NCI-H82 (cell line): ENCODE measurements around the gene CTF1.

Experiments used
- DNase-seq: peaks from one replicate; lab custom pipeline; 2025; lab: John Stamatoyannopoulos, UW

Gene CTF1

DNA sequence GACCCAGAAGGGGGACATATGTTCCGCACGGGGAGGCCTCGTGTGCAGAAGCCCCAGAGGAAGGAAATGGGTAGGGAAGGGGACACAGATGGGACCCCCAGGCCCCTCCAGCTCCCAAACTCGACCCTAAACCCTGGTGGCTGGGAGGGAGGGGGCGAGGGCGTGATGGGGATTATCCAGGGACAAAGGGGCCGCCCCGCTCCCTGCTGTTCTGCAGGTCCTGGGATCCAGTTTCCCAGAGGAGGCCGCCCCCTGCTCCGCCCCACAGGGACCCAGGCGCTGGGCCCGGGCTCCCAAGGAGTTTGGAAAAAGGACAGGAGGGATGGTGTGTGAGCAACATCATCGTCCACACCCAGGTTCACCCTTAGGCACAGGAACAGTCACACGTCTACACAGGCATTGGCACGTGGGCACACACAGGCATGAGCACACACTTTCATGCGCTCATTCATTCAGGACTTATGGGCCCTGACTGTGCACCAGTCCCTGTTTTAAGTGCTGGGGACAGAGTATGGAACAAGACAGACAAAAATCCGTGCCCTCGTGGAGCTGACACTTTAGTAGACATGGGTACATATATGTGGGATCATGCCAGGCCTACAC is 14.1 kb downstream of the CTF1 start:
- no peak for DNase-seq

DNA sequence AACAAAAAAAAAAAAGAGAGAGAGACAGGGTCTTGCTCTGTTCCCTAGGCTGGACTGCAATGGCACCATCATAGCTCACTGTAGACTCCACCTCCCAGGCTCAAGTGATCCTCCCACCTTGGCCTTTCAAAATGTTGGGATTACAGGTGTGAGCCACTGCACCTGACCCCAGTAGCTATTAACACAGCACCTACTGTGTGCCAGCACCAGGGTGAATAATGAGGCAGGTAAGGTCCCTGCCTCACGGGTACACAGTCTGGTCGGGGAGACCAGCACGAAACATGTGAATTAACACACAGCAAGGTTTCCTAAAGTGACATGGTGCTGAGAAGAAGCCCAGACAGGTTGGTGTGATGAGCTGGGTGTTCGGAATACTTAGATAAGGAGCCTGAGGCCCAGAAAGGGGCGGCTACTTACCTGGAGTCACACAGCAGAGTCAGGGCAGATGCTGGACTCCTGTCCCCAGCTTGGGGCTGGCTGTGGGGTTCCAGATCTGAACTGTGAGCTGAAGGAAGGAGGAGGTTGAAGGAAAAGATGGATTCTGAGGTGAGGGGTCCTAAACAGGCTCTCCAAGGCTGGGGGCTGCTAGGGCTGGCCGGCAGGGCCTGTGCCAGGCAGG is 16.5 kb downstream of the CTF1 start:
- no peak for DNase-seq

DNA sequence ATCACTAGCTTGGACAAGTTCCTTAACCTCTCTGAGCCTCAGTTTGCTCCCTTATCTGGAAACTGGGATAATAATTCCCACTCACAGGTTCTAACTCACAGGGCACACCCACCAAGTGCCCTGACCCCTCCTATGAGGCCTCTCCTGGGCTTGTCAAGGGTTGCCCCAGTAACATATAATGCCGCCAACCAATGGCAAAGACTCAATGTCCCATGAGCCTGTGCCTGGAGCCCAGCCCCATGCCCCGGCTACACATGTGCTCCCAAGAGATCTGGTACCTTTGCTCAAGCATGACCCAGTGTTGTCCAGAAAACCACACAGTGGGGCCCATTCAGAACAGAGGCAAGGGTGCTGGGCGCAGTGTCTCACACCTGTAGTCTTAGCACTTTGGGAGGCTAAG is 18.4 kb downstream of the CTF1 start:
- no peak for DNase-seq

DNA sequence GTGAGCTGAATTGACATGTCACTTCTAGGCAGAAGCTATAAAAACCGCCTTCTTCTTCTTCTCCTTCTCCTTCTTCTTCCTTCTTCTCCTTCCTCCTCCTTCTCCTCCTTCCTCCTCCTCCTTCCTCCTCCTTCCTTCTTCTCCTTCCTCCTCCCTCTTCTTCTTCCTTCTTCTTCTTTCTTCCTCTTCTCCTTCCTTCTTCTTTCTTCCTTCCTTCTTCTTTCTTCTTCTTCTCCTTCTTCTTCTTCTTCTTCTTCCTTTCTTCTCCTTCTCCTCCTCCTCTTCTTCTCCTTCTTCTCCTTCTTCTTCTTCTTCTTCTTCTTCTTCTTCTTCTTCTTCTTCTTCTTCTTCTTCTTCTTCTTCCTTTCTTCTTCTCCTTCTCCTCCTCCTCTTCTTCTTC is 22.2 kb downstream of the CTF1 start:
- no peak for DNase-seq

DNA sequence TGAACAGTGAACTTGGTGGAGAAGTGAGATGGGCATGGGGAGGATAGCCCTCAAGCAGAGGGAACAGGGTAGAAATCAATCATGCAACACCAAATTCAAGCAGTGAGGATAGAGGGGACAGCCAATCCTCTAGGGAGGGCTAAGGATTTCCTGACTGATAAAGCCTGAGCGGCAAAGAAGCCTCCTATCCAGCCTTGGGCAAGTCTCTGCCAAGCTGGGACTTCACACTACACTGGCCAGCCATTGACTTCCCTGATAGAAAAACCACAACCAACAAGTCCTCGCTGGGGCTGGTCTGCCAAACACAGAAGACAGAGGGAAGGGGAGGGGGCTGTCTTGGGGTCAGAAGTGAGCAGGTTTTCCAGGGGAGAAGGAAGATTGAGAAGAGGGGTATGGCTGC is 24.5 kb downstream of the CTF1 start:
- DNase-seq: no peak

DNA sequence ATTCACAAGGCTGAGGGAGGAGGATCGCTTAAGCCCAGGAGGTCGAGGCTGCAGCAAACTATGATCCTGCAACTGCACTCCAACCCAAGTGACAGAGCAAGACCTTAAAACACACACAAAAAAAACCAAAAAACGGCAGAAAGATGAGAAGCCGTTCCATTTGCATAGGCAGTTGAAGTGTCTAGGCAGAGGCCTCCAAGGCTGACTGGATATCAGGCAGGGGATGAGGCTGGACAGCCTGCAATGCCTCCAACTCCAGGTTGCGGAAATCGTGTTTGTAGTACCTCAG is 25.0 kb downstream of the CTF1 start:
- no peak for DNase-seq

DNA sequence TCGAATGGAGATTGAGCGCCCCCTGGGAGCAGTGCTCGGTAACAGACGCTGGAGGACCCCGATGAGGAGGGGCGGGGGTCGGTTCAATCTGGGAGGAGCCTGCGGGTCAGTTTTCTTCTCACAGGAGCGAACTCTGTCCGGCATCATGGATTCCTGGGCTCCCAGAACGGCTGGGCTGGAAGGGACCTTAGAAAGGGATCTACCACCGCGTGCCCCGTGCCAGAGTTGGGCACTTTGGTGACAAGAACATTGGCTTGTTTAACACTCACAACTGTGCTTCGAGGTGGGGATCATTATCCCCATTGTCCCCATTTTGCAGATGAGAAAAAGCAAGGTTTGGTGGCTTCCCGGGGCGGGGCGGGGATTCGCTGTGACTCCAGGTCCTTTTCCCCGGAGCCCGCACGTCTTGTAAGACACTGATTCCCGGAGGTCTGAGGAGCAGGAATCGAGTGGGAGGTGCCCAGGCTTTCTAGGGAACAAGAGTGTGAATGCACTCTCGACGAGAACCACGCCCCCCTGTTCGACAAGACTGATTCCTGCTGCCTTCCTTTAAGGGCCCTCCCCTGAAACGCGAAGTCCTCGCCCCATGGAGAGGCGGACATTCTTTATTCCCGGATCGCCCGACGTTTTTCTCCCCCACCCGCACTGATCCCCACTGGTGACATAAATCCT is 25.5 kb downstream of the CTF1 start:
- DNase-seq: peak; percentile 94

DNA sequence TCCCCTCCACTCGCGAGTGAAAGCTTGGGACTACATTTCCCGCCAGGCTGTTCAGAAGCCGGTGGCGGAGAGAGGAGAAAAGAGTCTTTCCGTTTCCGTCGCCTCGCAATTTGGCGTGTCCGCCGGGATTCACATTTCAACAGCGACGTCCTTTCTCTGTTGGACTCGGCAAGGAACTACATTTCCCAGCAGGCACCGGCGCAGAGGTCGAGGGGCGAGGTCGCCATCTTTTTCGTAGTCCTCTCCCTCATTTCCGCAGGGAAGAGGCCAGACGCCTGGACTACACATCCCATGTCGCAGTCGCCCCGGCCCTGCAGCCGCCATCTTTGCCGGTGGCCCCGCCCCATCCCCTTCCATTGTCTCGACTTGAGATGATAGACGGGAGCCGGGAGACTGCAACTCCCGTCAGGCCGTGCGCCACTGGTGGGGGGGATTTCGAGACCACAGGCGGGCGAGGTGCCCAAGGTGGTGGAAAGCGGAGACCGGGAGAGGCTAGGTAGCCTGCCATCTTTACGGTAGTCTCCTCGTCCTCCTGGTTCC is 26.1 kb downstream of the CTF1 start:
- peak; percentile 99 for DNase-seq

DNA sequence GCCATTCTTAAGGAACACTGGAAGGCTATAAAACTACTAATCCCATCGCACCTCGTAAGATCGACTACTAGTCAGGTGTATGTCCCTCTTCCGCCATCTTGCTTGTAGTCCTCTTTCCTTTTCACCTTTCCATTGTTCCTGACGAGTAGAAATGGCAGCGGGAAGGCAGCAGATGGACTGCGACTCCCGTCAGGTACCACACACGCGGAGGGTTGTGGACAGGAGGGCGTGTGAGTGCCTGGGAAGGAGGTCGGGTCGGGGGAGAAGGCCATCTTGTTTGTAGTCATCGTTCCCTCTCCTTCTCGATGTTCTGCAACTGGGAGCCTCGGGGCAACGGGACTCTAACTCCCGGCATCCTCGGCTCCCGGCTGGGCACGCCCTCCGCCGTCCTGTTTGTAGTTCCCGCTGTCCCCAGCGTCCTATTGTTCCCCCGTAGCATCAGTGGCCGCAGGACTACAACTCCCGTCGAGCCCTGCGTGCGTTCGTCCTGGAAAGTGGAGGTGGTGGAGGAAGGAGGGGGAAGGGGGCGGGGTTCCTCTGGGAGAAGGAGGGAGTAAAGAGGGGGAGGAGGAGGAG is 26.6 kb downstream of the CTF1 start:
- DNase-seq: peak; percentile 100

DNA sequence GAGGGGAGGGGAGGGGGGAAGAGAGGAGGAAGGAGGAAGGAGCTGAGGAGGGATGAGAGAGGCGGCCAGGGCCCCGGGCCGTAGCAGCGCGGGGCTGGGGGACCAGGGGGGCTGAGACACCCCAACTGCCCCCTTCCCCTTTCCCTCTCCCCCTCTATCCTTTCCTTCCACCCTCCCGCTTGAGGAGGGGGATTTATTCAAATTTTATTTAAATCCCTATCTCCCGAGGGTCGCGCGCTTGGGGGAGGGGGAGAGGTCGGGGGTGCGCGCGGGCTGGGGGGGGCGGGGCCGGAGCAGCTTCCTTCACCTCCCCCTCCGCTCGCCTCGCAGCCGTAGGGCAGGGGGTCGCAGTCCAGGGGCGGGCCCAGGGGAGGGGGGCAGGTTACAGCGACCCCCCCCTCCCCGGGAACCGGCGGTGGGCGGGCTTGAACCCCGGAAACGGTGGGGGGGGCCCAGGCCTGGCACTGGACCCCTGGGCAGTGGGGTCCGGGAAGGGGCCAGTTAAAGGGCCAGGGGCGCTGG is 27.2 kb downstream of the CTF1 start, which contains the start of gene FBXL19:
Gene FBXL19 (plus strand): TSS at position 19 of the 522 bp plus-strand sequence. CDS start 2,183 bp downstream, outside the sequence.
- DNase-seq: no peak

DNA sequence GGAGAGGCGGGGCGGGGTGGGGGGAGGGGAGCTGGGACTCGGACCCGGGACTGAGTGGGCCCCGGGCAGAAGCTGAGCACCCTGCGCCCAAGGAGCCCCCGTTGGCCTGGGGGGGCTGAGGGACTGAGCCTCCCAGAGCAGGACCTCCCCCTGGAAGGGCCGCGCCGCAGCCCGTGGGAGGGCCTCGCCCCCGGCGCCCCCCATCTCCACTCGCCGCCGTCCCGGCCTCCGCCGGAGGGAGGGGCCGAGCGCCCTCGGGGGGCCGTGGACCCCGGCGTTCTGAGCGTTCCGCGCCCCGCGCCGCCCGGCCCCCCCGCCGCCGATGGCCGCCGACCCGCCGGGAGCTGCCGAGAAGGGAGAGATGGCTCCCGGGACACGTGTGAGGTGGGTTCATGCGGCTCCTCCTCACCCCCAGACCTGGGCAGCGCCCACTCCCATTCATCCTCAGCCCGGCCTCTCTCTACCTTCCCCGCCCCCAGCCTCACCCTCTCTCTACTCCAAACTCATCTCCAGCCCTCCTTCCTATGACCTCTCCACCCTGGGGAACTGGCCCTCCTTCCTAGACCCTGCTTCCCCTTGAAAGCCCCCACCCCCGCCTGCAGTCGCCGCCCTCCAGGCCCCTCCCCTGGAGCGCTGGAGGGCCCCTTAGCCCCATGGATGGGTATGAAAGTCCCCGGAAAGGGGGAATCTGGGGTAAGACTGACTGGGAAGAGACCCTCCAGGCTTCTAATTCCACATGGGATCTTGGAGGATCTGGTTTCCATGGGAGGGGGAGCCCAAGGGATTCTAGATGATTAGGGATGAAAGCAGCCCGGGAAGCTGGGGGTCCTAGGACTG is 27.9 kb downstream of the CTF1 start:
- DNase-seq: peak; percentile 49

DNA sequence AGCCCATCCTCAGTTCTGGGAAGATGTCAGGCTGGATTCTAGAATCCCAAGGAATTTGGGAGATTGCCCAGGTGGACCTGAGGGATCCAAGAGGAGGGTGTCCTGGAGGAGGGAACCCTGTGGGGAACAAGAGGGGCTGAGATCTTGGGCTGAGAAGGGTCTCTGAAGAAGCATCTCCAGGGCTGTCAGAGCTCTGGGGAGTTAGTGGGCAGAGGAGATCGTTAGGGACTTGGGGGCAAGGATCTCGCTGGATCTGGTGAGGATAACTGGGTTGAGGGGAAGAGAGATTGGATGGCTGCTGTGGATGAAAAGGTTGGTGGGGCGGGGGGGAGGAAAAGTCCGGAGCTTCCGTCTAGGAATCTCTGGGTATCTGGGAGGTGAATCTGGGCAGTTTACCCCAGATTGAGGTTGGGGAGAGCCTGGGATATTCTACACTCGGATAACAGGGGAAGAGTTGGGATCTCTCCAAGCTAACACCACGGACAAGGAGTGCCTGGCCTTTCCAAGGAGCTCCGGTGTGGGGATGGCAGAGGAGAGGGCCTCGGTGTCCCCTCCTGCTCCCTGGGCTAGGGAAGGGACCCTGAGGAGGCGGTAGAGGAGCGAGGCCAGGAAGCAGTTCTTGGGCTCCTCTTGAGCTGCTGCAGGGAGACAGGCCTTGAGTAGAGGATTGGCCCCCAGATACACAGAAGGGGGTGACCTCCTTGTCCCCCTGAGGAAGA is 28.7 kb downstream of the CTF1 start:
- DNase-seq: peak; percentile 29

DNA sequence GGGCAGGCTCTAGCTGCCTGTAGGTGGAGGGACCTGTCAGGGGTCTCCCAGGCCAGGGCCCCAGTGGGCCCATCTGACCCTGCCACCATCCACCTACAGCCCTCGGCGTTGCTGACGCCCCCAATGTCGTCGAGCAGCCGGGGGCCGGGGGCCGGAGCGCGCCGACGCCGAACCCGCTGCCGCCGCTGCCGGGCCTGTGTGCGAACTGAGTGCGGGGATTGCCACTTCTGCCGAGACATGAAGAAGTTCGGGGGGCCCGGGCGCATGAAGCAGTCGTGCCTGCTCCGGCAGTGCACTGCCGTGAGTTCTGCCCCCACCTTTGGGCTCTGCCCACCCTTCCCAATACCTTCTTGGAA is 29.2 kb downstream of the CTF1 start:
- DNase-seq: no peak

DNA sequence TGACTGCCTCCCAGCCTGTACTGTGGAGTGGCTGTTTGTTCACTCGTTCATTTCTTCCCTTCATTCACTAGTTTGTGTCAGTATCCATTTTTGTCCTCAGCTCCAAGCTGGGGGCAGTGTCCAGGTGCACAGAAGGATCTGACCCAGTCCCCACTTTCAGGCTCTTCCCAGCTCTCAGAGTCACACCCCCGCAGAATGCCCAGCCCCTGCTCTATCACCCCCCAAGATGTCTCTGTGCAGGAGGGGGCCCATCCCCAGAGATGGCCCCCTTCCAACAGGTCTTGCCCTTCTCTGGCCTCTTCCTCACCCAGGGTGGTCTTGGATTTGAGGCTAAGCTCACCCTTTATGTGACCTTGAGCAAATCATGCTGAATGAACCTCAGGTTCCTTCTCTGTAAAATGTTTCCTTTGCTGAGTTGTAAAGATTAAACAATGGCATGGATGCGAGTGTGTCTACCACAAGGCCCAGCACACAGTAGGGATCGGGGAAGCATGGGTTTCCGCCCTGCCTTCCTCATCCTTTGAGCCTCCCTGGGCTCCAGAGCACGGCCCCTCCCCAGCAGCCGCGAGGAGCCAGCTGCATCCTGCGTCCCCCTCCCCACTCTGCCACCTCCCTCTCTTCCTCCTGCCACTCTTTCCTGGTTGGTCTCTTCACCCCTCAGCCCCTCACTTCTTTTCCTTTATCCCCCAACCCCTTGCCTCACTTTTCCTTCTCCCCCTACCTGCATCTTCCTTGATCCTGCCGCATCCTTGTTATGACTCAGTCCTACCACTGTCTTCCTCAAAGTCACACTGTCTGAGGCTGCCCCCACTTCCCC is 29.8 kb downstream of the CTF1 start:
- no peak for DNase-seq

DNA sequence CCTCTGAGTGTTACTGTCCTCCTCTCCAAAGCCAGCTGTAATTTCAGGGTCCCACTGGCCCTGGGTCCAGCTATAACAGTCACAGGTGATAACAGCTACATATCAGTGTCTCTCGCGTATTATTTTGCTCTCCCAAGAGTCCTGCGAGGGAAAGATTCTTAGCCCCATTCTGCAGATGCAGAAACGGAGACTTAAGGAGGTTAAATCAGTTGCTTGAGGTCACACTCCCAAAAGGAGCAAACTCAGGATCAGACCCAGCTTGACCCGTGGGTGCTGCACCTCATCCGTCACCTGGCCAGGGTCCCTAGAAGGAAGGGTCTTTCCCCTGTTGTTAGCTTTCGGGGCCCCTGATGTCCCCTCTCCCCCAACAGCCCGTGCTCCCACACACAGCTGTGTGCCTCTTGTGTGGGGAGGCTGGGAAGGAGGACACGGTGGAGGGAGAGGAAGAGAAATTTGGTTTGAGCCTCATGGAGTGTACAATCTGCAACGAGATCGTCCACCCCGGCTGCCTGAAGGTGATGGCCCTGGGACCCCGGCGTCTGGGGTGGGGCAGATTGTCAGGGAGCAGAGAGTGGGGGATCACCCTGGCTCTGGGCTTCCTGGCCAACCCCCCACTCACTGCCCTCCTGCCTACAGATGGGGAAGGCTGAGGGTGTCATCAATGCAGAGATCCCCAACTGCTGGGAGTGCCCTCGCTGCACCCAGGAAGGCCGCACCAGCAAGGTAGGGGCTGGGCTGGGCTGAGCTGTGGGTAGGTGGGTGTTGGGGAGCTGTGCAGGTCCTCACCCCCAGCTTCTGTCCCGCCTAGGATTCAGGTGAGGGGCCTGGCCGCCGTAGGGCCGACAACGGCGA is 30.7 kb downstream of the CTF1 start:
- no peak for DNase-seq

DNA sequence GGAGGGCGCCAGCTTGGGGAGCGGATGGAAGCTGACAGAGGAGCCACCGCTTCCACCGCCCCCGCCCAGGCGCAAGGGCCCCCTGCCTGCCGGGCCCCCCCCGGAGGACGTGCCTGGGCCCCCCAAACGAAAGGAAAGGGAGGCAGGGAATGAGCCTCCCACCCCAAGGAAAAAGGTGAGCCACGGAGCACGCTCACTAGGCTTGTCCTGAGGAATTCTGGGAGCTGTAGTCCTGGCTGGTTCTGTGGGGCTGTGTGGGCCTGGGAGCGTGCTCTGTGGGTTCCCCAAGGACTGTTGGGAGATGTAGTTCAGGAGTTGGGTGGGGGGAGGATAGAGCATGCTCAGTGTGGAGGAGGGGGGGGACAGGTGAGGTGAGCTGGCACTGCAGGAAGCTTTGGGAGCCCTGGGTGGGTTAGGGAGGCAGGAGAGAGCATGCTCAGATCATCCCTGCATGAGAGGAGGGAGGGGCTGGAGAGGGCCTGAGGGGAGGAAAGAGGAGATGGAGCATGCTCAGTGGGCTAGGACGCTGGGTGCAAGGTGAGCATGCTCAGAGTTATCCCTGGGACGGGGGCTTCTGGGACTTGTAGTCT is 31.5 kb downstream of the CTF1 start:
- DNase-seq: peak; percentile 94

DNA sequence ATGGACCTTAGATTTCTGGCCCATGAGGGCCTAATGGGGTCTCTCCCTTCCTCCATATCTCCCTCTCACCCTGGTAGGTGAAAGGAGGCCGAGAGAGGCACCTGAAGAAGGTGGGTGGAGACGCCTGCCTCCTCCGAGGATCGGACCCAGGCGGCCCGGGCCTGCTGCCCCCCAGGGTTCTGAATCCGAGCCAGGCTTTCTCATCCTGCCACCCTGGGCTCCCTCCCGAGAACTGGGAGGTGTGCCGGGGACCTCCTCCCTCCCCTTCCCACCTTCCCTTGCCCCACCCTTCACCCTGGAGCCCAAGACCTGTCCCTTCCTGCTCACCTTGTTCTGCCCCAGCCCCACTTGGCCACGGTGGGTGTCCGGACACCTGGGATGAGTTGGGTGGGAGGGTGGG is 32.0 kb downstream of the CTF1 start:
- no peak for DNase-seq

DNA sequence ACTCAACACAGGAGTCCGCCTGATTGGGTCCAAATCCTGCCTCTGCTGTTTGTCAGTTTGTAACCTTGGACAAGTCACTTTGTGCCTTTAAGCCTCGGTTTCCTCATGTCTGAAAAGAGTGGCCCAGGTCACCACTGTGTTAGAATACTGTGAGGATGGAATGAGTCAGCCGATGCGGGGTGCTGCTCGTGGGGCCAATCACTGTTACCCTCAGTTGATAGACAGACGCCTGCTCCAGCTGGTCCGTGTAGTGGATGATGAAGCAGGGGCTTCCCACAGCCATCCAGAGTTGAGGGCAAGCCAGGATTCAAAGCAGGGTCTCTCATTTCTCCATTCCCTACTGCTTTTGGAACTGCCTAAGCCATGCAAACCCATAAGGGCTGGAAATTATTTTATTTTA is 32.8 kb downstream of the CTF1 start:
- DNase-seq: no peak

DNA sequence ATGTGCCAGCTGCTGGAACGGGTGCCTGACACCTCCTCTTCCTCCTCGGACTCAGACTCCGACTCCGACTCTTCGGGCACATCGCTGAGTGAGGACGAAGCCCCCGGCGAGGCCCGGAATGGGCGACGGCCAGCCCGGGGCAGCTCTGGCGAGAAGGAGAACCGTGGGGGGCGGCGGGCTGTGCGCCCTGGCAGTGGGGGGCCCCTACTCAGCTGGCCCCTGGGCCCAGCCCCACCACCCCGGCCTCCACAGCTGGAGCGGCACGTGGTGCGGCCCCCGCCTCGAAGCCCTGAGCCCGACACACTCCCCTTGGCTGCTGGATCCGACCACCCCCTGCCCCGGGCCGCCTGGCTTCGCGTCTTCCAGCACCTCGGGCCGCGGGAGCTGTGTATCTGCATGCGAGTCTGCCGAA is 33.8 kb downstream of the CTF1 start:
- DNase-seq: no peak
